HuH-7.5 (cell line): Measurements from ENCODE around the gene SMYD3.

Experiments used
- DNase-seq: peaks from one replicate; pipeline ENCODE4 v3.0.0; 2011; ENCODE audit warnings: low spot score

The SMYD3 gene

DNA sequence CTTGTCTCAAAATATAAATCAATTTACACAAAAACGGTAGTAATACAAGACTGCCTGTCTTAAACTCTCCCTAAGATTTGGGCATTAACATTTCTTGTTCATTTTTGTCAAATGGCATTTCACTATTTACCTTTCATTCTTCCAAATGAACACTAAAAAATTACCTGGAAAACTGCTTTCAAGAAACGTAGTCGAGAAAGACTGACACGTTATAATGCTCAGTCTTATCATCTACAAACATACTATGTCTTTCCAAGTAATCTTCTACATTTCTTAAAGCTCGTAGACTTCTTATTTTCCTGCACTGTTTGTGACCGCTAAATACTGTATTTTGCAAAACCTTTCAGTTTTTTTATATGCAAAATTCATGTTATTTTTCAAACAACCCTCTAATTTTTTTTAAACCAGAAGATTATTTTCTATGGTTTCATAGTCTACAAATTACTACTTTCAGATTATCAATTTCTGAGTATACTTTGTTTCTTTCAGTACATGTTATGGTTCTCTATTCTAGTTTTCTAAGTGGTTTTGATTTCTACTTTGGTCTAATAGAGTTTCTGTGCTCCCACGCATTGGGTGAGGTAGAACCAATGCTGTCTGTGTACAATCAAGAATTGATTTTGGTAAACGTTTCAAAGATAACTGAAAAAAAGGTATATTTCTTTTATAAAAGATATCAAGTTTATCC lies 336.4 kb downstream of the SMYD3 start:
- no peak for DNase-seq

DNA sequence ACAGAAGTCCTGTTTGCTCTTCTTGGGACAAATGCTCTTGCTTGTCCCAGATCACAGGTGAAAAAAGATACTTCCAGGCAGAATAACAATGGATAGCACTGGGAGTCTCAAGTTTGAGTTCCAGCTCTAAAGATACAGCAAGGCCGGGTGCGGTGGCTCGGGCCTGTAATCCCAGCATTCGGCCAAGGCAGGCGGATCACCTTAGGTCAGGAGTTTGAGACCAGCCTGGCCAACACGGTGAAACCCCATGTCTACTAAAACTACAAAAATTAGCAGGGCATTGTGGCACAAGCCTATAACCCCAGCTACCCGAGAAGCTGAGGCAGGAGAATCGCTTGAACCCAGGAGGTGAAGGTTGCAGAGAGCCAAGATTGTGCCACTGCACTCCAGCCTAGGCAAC lies 337.6 kb downstream of the SMYD3 start:
- DNase-seq = no peak

- no peak for DNase-seq
Observed at GRCh38 chr1:246169019-246169418, 338.1 kb downstream of the SMYD3 start.

DNA sequence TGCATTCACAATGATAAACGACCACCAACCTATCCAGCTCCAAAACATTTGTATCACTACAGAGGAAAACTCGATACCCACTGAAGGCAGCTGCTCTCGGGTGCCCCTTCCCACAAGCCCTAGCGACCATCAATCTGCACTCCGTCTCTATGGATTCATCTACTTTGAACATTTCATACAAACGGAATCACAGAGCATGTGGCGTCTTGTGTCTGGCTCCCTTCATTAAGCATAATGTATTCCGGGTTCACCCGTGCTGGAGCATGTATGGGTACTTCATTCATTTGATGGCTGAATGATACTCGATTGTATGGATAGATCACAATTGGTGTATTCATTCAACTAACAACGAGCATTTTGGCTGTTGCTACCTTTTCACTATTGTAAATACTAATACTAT lies 340.2 kb downstream of the SMYD3 start:
- no peak for DNase-seq

DNA sequence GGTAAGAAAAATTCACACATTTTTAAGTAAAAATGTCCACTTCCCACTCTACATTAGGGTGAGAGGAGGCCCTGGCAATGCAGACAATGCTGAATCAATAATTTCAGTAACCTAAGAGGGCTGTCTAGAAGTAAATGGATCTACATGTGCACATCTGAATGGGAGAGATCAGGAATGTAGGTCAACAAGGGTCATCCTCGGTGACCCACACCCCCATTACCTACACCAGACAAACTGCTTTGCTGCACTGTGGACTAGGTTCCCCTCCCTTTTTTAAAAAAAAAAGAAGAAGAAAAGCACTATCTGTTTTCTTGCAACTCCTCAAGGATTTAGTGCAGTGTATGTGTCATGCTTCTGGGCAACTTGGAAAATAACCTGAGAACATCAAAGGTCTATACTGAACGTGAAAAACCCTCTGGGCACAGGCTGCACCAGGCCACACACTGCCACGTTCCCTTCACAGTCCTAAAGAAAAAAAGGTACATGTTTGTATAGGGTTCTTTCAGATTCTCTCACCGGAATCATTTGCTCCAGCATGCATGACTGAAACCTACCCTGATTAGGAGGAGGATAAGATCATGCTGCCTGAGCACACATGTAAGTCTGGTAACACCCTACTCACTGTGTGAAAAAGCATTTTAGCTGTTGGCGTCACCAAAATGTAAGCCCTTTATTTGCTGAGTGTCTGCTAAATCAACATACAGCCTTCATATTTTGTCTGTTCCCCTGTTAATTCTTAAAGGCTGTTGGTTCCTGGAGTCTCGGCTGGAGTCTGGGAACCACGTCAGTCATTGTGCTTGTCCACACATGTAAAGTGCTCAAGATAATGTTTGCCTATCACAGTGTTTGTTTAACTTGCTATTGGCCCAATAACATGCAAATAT lies 341.0 kb downstream of the SMYD3 start:
- DNase-seq = no peak

GRCh38 chr1:246164764-246165163 lies 342.3 kb downstream of the SMYD3 start:
- DNase-seq = no peak

- DNase-seq = no peak
Observed at GRCh38 chr1:246162560-246162959, 344.5 kb downstream of the SMYD3 start.

DNA sequence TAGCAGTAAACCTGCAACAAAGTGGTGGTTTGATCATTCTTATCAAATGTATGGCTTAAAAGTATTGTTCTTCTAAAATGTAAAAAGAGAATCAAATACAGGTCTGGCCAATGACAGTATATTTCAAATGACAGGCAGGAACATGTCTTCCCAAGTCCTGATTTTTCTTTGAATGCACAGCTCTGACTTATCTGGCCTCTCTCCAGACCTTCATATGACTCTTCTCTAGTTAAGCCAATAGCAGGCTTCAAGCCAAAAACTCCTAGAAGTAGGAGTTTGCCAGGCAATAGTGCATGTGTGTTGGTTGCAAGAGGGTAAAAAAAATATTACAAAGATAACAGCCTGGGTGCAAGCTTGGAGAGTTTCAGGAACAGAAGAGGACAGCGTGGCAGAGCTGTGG lies 345.5 kb downstream of the SMYD3 start:
- DNase-seq = no peak

GRCh38 chr1:246160905-246161304 lies 346.2 kb downstream of the SMYD3 start:
- no peak for DNase-seq

GRCh38 chr1:246160374-246160773 lies 346.7 kb downstream of the SMYD3 start:
- DNase-seq = no peak

DNA sequence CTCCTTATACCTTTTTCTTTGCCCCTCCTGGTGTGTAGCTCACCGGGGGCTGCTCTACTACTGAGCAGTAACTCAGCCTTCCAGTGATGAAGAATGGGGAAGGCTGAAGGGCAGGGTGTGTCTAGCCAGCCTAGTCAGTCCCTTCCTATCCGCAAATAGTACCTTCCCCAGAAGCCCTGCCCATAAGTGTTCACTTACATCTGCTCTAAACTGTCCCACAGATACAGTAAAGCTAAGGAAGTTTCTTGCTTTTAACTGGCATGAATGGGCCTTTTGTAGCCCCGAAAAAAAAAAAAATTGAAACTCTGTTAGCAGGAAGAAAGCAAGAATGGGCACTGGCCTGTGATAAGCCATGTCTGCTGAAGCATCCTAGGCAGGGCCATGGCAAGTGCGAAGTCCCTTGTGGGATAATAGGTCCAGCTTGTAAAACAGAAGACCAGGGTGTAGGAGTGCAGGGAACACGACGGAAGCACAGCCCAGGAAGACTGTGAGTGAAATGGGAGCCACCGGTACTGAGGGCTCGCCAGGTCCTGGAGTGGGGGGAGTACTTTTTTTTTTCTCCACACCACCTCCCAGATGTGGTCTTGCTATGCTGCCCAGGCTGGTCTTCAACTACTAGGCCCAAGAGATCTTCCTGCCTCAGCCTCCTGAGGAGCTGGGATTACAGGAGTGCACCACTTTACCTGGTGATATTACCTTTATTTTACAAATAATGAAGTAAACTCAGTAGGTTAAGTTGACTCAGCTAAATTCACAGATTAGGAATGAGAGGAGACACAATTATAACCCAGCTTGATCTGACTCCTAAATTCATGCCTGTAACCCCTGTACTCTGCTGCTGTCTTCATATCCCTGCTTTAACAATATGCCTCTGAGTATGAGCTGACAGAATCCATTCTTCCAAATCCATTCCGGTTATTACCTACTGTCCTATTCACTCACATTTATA lies 347.5 kb downstream of the SMYD3 start:
- no peak for DNase-seq

DNA sequence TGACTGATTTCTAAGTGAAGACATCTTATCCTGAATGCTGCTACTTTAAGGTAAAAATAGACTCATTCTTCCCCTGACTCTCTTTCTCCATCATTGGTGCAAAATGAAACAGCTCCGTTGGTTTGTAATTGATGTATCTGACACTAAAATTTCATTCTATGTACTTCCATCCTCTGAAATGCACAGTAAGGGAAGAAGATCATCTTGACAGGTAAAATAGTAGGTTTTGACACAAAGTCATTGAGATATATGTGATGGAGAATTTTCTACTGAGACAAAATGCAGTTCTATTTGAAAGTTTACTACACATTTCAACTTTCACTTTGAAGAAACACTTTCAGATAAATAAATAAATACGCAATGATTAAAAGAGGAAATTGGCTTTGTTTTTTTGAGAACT lies 348.9 kb downstream of the SMYD3 start:
- no peak for DNase-seq

DNA sequence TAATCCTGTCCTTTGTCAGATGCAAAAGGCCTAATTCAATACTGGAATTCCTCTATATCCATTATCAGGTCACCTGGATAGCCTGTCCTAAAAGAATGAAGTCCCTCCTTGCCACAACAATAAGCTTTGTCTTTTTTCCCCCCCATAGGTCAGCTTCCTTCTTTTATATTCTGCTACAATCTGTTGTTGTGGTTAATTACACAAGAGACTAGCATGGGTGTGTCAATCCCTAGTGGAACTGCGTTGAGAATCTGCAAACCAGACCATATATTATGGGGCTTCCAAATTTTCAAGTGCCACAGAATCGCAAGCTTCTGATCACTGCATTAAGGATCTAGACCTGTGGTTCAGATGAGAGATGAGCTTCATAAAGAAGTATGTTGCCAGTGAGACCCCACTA lies 349.6 kb downstream of the SMYD3 start:
- DNase-seq = no peak

- no peak for DNase-seq
Observed at GRCh38 chr1:246156847-246157246, 350.2 kb downstream of the SMYD3 start.

- DNase-seq = no peak
Observed at GRCh38 chr1:246155923-246156322, 351.2 kb downstream of the SMYD3 start.

DNA sequence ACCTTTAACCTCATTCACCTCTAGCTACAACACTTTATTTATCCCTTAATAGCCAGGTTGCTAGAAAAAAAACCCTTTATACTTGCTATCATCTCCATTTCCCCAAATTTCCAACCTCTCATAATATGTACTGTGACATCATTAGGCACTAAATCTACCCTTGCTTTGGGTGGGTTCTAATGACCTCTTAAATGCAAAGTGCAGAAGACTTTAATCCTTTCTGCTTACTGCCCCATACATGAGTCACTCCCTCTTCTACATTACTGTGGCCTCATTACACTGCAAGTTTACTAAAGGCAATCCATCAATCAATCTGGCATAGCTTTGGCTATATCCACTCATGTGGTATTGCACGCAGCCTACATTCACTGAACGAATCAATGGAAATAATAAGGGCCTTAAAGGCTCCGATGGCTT lies 353.3 kb downstream of the SMYD3 start:
- no peak for DNase-seq

- no peak for DNase-seq
Observed at GRCh38 chr1:246152986-246153431, 354.1 kb downstream of the SMYD3 start.

DNA sequence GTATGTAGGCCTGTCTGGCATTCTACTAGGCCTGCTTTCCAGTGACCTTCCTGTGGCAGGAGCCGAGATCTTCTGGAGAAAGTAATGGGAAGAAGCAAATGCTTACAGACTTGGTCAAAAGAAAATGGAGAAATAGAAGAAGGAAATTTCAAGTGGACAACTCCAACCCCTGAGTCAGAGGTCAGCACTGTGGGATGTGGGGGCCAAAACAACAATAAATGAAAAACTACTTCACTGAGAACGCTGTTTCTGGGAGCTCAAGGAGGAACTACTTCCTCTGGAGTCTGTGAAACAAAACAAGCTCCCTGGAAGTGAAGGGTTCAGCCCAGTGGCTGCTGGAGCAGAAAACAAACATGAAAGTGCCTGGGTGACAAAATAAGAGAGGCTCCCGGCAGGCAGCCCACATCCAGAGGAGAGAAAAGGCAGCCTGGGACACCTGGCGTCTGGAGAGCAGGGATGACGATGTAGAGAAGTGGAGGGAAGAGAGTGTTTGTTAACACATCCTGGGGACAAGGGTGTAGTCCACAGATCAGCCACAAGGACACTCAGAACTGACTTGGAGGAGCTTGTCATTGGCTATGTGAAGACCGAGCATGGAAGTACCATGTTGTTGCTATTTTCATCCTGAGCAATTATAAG lies 355.2 kb downstream of the SMYD3 start:
- no peak for DNase-seq

- no peak for DNase-seq
Observed at GRCh38 chr1:246149543-246149942, 357.5 kb downstream of the SMYD3 start.

- no peak for DNase-seq
Observed at GRCh38 chr1:246147524-246148461, 359.3 kb downstream of the SMYD3 start.
